HG02884 (cell line): ENCODE results near the gene PPFIBP1.
"Not testable (repeated sequence)": the region's sequence is repeated elsewhere in the genome, so short reads cannot be mapped to it uniquely, and the experiment has no call there.

Experiments
- ATAC-seq: cut with Tn5 transposase; IDR thresholded peaks from one replicate; pipeline ENCODE4 v1.9.1; 2021; ENCODE audit warnings: mild to moderate bottlenecking, moderate library complexity; ENCODE audit not compliant: unreplicated experiment

The PPFIBP1 gene

DNA sequence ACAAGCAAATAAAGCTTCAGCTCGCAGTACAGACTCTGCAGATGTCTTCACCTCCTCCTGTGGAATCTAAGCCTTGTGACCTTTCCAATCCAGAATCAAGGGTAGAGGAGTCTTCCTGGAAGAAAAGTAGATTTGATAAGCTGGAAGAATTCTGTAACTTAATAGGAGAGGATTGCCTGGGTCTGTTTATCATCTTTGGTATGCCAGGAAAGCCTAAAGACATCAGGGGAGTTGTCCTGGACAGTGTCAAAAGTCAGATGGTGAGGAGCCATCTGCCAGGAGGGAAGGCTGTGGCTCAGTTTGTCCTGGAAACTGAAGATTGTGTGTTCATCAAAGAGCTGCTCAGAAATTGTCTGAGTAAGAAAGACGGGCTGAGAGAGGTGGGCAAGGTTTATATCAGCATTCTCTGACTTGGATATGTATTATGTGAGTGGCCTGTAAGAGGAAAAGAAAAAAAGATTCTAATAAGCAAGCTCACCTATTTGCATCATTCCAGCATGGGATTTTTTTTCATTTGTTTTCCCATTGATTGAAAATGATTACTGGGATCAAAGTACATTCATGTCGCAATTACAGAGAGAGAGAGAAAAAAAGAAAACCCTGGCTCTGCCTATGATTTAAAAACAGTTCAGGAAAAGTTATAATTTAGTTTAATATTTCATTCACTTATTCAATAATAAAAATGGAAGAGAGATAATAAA, 173.0 kb downstream of the PPFIBP1 start:
- no peak for ATAC-seq

GRCh38 chr12:27703720-27704452, 179.9 kb downstream of the PPFIBP1 start:
- ATAC-seq = peak; percentile 83

GRCh38 chr12:27705263-27705662, 181.3 kb downstream of the PPFIBP1 start:
- no peak for ATAC-seq

DNA sequence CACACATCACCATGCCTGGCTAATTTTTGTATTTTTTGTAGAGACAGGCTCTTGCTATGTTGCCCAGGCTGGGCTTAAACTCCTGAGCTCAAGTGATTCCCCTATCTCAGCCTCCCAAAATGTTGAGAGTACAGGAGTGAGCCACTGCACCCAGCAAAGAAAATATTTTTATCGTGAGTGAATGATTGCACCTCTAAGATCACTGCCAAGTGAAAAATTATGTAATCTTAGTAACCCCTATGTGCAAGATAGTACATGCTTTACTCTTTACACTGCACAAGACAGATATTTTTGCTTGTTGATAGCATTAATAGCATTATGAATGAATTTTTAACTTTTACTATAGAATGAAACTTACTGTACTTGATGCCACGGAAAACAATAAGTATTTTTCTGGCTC, 183.2 kb downstream of the PPFIBP1 start:
- no peak for ATAC-seq

- ATAC-seq = no peak
These were observed 185.4 kb downstream of the PPFIBP1 start for GRCh38 chr12:27709212-27709931.

DNA sequence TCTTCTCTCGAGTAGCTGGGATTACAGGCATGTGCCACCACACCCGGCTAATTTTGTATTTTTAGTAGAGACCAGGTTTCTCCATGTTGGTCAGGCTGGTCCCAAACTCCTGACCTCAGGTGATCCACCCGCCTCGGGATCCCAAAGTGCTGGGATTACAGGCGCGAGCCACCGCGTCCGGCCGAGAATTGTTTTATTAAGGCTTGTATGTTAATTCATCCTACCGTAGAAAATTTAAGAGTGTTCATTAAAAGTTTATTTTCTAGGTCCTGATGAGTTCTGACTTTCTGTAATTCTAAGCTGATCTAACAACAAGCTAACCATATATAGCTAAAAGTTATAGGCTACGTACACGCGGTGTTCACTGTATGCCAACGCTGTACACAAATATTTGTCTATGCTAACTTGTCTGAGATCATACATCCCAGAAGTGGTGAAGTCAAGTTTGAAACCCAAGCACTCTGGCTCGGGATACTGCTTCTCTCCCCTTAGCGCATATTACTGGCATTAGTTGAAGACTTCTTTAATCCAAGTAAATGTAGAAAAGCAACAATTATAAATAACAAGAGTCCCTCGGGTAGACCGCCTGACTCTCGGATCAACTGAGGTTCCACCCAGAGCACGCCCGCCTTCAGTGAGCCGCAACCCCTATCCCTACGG, 186.1 kb downstream of the PPFIBP1 start:
- ATAC-seq = peak; percentile 29

DNA sequence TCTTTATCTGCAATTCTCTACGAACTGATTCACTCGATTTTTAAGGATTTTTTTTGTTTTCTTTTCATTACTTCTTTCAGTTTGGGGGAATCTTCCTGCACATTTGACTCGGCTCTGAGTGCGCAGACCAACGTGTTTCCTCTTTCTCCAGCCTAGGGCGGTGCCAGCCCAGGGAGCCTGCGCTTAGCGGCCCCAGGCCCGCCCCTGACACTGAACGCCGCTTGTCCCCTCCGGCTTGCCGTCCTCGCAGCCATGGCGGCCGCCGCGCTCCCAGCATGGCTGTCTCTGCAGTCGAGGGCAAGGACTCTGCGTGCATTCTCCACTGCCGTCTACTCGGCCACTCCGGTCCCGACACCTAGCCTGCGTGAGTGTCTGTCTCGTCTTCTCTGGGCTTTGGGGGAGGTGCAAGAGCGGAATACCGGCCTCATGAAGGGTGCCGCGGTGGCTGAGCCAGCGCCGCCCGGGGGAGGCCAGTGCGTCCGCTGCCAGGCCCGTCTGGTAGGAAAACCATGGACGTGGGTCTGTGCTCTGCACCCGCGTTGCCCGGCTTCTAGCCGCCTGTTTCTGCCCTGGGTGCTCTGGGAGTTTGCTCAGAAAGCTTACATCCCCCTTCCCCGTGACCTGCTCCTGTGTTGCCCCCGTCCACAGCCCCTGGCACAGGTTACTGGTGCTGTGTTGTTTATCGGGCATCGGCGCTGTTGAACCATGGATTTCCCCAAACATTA, 186.7 kb downstream of the PPFIBP1 start, which contains the start of gene MRPS35:
Gene MRPS35 (plus strand): TSS at position 241 of the 725 bp plus-strand sequence. CDS start 12 bp downstream, at position 253.
- ATAC-seq = peak; percentile 94

DNA sequence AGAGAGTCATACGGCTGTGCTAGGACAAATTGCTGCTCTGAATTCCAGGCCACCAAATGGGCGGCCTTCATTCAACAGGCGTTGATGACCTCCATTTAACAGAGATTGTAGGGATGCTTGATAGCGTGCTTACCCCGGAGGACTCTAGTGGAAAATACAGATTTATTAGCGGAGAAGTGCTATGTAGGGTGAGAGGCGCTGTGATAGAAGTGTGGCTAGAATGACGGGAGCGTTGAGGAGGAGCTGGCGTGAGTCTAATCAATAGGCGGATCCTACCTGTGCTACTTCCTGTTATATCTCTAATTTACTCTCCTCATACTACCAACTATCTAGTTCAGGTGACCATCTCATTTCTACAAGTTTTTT, 187.3 kb downstream of the PPFIBP1 start:
- ATAC-seq = peak; percentile 15

DNA sequence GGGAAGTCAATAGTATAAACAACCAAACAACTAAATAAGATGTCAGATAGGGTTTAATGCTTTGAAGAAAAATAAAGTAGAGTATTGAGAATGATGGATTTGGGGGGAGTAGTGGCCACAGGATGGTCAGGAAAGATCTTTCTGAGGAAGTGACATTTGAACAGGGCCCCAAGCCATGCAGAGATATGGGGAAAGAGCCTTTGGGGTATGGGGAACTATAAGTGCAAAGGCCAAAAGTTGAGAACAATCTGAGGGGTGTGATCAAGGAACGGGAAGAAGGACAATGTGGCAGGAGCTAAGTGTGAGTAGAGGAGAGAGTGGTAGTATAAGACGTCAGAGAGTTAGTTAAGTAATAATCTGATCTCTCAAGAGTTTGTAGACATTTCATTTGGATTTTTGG, 188.0 kb downstream of the PPFIBP1 start:
- ATAC-seq = no peak

DNA sequence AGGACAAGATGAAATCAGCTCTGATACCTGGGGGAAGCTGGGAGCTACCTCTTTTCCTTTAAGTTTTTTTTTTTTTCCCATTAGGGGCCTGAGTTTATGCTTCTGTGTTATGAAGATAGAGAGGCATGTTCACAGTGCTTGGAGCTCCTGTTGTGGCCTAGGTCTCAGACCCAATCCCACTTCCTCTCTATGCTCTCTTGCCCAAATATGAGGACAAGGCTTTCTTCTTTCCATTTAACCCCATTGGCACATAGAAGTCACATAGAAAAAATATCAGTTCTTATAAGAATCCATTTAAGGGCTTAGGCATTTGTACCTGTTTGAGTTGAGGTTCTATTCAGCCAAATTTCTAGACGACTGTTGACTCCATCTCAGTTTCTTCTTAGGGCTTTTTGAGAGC, 199.2 kb downstream of the PPFIBP1 start:
- no peak for ATAC-seq

- no peak for ATAC-seq
These were observed 206.1 kb downstream of the PPFIBP1 start for GRCh38 chr12:27730097-27730588.

DNA sequence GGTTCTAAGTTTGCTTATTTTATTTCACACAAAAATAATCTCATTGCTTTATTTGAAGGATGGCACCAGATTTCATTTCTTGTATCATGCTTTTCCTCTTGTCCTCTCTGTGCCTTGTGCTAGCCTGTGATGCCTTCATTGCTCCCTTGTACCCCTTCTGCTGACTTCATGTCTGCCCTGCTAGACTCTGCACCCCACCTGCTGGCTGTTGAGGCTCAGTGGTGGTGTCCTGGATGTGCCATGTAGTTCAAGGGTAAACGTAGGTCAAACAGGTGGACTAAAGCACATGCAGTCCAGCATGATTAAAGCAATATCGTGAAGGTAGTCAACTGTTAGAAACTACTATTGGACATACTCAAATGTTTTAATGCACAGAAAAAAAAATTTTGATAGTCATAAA, 208.3 kb downstream of the PPFIBP1 start:
- no peak for ATAC-seq

DNA sequence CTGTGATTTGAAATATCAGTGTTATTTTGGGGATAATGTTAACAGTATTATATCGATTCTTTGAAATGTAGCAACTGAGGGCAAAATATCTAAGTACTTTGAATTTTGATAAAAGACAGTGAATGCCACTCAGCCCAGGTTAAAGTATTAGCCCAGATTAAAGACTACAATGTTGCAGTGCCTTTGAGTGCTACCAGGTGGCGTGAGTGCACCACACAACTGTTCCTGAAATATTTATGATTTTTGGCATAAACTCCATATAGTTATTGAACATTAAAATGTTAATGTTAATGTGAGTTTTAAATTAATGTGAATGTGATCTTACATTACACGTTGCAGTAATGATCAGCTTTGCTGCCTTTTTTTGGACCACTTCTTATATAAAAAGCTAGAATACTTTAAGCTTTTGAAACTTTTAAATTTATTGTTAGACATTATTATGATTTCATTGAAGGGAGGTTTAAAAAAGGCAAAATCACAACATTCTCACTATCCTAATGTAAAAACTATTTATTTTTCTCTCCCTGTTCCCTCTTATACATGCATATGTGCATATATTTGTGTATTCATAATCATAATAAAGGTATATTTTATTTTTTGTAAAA, 209.1 kb downstream of the PPFIBP1 start:
- peak; percentile 68 for ATAC-seq

- no peak for ATAC-seq
These were observed 209.8 kb downstream of the PPFIBP1 start for GRCh38 chr12:27733791-27734190.

DNA sequence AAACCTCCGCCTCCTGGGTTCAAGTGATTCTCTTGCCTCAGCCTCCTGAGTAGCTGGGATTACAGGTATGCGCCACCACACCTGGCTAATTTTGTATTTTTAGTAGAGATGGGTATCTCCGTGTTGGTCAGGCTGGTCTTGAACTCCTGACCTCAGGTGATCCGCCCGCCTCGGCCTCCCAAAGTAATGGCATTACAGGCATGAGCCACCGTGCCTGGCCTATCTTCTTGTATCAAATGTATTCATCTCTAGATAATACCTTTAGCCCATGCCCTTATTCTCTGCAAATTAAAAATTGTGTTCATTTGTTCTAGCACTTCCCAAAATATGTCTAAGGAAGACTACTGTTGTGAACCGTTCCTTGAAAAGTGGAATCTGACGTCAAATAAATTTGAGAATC, 210.3 kb downstream of the PPFIBP1 start:
- ATAC-seq = not testable (repeated sequence)

GRCh38 chr12:27743601-27744000, 219.6 kb downstream of the PPFIBP1 start:
- ATAC-seq = no peak
